Adipose tissue (tissue), 3 donors: ENCODE data around the gene ZCCHC9. TPM values are rescaled to one million over a fixed set of nuclear protein-coding genes. Genes with fewer than 3 reads are reported as not detected.

ENCODE experiments used
- H3K27ac ChIP-seq: one replicate; pipeline ENCODE4 v1.5.1; 2013; ENCODE audit warnings: low read depth, low read length
- WGBS, 3 donors: extraction: QIAGEN DNeasy Blood & Tissue Kit; methylation state at CpG; one replicate each; pipeline ENCODE4 v1.1.7; 2013; 5-methylcytosine and 5-hydroxymethylcytosine counted together
- polyA plus RNA-seq, 3 donors: library from polyadenylated mRNA; stranded (reverse); fragments of 200-250 nt; gene quantifications; one replicate each; pipeline ENCODE4 v1.2.3, GENCODE V29; 2013
- donor health status: healthy with polysubstance abuse.
- donor health status: Bipolar disorder and iron deficiency.
- donor health status: healthy.

The ZCCHC9 gene
- polyA plus RNA-seq, 3 donors, result 10.0 to 45.2 (median 17.6) TPM

GRCh38 chr5:81345411-81346003 lies 44.1 kb downstream of the ZCCHC9 start:
- H3K27ac ChIP-seq, result no peak overlapping the region
- 87 to 92% (median 87%) methylated on average over 5 of the region's 5 CpGs for WGBS, 3 donors

GRCh38 chr5:81349161-81349560 lies 47.8 kb downstream of the ZCCHC9 start:
- no peak overlapping the region for H3K27ac ChIP-seq
- 58 to 64% (median 61%) methylated on average over 4 of the region's 4 CpGs for WGBS, 3 donors

- no peak overlapping the region for H3K27ac ChIP-seq
Observed at GRCh38 chr5:81350507-81350906, 49.1 kb downstream of the ZCCHC9 start.

- WGBS, 3 donors, result 28 to 67% (median 66%) methylated on average over 5 of the region's 5 CpGs
- H3K27ac ChIP-seq, result no peak overlapping the region
Observed at GRCh38 chr5:81353189-81353588, 51.8 kb downstream of the ZCCHC9 start.

GRCh38 chr5:81354093-81354492 lies 52.7 kb downstream of the ZCCHC9 start:
- no peak overlapping the region for H3K27ac ChIP-seq
- 53 to 79% (median 79%) methylated on average over 2 of the region's 2 CpGs for WGBS, 3 donors

- WGBS, 3 donors, result 75 to 89% (median 86%) methylated on average over 11 of the region's 11 CpGs
- no peak overlapping the region for H3K27ac ChIP-seq
Observed at GRCh38 chr5:81355291-81356251, 54.2 kb downstream of the ZCCHC9 start.

- H3K27ac ChIP-seq, result no peak overlapping the region
- WGBS, 3 donors, result 40 to 50% (median 46%) methylated on average over 5 of the region's 5 CpGs
Observed at GRCh38 chr5:81359108-81359507, 57.7 kb downstream of the ZCCHC9 start.

- H3K27ac ChIP-seq, result no peak overlapping the region
- WGBS, 3 donors, result 80 to 82% (median 81%) methylated on average over 2 of the region's 2 CpGs
Observed at GRCh38 chr5:81359881-81360280, 58.5 kb downstream of the ZCCHC9 start.

- 85 to 95% (median 90%) methylated on average over 4 of the region's 4 CpGs for WGBS, 3 donors
- H3K27ac ChIP-seq, result no peak overlapping the region
Observed at GRCh38 chr5:81360640-81361039, 59.3 kb downstream of the ZCCHC9 start.

GRCh38 chr5:81361600-81361999 lies 60.2 kb downstream of the ZCCHC9 start:
- WGBS, 3 donors, result 93 to 97% (median 95%) methylated on average over 2 of the region's 2 CpGs
- no peak overlapping the region for H3K27ac ChIP-seq

Other genes with a start within 250 kb of the ZCCHC9 start
- 10 to 100 TPM; 12.2 to 16.2 (median 13.0) TPM for gene CKMT2, start 68.3 kb upstream of the ZCCHC9 start, polyA plus RNA-seq
- not detected for gene ACOT12, start 92.5 kb downstream of the ZCCHC9 start, polyA plus RNA-seq